ENCODE data around the gene TBCB.
"Not testable (repeated sequence)": the region's sequence is repeated elsewhere in the genome, so short reads cannot be mapped to it uniquely, and the experiment has no call there.

TBCB gene

DNA sequence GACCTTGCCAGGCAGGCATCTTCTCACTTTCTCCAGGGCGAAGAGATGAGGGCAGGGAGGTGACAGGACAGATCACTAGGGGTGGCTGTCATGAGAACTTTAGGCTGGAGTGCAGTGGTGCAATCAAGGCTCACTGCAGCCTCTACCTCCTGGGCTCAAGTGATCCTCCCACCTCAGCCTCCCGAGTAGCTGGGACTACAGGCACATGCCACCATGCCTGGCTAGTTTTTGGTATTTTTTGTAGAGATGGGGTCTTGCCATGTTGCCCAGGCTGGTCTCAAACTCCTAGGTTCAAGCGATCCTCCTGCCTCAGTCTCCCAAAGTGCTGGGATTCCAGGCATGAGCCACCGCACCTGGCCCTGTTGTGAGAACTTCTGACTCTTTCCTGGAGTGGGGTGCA is 19.6 kb downstream of the TBCB start:
- not testable (repeated sequence) for DNase-seq (ENCODE audit: extremely low read depth in 1 of 2, low read depth in 1 of 2)

- no peak for DNase-seq (ENCODE audit: extremely low read depth in 1 of 2, low read depth in 1 of 2)
Measured at GRCh38 chr19:36136964-36137686, 21.9 kb downstream of the TBCB start.

GRCh38 chr19:36139120-36139472 is 23.8 kb downstream of the TBCB start:
- DNase-seq (ENCODE audit: extremely low read depth in 1 of 2, low read depth in 1 of 2): no peak

GRCh38 chr19:36139473-36140303 is 24.4 kb downstream of the TBCB start, which contains the start of gene CAPNS1:
Gene CAPNS1, plus strand, starts transcription at chr19:36140066. Its CDS starts 946 bp downstream, at chr19:36141012.
- peak; percentile 84 to 88 for DNase-seq (ENCODE audit: extremely low read depth in 1 of 2, low read depth in 1 of 2)

DNA sequence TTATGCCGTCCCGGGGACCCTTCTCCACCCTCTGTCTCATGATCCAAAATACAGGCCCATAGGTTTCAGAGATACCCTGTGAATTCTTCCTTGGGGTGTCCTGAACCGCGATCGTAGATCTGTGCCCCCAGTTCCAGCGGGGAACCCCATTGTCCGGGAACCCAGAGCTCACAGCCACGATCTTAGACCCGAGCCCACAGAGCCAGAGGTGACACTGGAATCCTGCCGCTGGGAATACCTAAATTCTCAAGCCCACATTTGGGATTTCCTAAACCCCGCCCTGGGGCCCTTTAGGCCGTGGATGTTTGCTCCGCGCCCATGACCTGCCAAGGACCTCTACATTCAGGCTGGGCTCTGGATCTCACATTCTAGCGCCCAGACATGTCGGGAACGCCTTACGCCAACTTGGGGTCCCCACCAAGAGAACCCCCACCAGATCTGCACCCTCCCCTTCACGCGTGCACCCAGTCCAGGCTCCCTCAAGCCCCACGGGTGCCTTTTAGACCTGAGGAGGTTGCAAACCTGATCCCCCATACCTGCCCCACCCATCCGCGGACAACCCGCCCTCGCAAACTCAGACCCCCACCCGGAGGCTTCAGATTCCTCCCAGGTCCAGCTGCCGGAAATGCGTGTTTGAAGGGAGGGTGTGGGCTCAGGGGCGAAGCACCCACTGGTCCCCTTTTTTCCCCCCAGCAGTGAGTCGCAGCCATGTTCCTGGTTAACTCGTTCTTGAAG is 25.2 kb downstream of the TBCB start:
- DNase-seq (ENCODE audit: extremely low read depth in 1 of 2, low read depth in 1 of 2): peak in 1 of 2 donors; percentile 17

DNA sequence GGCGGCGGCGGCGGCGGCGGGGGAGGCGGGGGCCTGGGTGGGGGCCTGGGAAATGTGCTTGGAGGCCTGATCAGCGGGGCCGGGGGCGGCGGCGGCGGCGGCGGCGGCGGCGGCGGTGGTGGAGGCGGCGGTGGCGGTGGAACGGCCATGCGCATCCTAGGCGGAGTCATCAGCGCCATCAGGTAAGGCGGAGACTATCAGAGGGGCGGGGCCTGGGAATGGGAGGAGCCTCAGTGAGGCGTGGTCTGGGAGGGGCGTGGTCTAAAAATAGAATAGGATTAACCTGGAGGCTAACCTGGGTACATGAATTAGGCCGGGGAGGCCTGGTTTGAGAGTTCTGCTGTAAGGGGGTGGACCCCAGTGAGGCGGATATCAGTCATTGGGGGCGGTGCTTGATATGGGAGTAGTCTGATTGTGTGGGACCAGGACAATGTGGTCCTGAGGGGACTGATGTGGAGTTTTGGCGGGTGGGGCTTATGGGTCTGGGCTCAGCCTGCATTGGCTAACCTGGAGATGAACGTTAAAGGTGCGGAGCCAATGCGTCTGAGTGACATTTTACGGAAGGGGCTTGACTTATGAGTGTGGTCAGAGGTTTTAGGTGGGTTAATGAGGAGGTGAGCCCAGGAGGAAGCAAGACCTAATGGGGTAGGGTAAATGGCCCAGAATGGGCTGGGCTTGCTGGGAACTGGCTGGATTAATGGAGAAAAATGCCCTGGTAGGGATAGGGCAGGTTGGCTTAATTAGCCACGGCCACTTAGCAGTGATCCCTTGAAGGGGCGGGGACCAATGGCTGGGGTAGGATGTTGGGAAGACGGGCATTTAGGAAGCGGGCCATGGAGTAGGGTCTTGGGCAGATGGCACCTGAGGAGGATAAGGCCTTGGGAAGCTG is 26.0 kb downstream of the TBCB start:
- peak; percentile 73 to 81 for DNase-seq (ENCODE audit: extremely low read depth in 1 of 2, low read depth in 1 of 2)

DNA sequence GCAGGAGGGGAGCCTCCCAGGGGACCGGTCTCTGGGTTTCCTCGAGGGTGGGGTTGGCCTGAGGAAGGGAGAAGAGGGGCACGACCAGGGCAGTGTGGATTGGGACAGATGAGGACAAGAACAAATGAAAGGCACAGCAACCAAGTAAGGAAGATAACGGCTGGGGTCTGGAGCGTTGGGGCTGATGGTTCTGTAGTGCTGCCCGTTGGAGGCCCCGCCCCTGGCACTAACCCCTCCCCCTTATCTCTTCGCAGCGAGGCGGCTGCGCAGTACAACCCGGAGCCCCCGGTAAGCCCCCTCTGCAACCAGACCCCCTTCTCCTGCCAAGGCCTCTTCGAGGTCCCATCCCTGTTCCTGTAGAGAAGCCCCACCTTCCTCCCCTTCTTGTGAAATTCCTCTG is 26.8 kb downstream of the TBCB start:
- no peak for DNase-seq (ENCODE audit: extremely low read depth in 1 of 2, low read depth in 1 of 2)

DNA sequence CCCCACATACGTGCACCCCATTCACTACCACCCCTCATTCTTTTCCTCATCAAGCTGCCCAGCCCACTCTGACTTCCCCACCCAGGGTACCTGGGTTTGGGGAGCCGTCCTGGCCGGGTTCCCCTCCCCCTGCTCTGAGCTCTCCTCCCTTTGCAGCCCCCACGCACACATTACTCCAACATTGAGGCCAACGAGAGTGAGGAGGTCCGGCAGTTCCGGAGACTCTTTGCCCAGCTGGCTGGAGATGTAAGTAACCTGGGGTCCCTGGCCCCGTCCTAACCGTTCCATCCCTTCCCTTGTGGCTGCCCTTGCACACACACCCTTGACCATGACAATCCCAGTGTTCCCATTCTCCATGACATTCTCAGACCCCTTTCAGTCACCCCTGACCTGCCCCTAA is 27.2 kb downstream of the TBCB start:
- DNase-seq (ENCODE audit: extremely low read depth in 1 of 2, low read depth in 1 of 2): no peak

GRCh38 chr19:36144624-36145023 is 29.4 kb downstream of the TBCB start:
- DNase-seq (ENCODE audit: extremely low read depth in 1 of 2, low read depth in 1 of 2): no peak

- no peak for DNase-seq (ENCODE audit: extremely low read depth in 1 of 2, low read depth in 1 of 2)
Measured at GRCh38 chr19:36149673-36150406, 34.6 kb downstream of the TBCB start.

DNA sequence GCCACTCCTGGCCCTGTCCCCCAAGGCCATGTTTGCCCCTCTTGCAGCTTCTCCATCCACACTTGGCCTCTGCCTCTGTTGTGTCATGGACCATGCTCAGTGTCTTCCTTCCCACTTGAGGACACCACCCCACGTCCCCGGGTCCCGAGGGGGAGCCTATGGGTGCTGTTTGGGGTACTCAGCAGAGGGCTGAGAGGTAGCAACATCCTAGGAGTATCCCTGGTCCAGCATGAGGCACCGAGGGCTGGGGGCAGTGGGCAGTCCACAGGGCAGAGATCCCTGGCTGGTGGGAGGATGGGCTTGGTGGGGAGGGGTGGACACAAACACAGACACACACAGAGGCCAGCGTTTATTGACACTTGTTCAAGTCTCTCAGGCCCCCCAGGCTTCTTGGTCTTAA is 35.3 kb downstream of the TBCB start:
- DNase-seq (ENCODE audit: extremely low read depth in 1 of 2, low read depth in 1 of 2): no peak

GRCh38 chr19:36151144-36152018 is 36.1 kb downstream of the TBCB start:
- DNase-seq (ENCODE audit: extremely low read depth in 1 of 2, low read depth in 1 of 2): no peak

DNA sequence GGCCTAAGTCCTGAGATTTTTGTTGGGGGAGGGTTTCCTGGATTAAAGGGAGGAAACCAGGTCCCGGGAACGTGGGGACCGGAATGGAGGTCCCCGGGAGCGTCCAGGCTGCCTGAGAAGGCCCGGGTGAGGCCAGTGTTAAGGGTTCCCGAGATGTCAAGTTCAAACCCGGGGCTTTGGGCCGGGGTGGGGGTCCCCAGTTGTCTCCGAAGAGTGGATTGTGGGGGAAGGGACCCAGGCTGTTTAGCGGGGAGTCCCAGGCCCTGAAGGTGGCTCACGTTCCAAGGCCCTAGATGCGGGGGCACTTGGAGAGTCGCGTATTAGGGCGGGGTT is 36.7 kb downstream of the TBCB start:
- DNase-seq (ENCODE audit: extremely low read depth in 1 of 2, low read depth in 1 of 2): no peak

DNA sequence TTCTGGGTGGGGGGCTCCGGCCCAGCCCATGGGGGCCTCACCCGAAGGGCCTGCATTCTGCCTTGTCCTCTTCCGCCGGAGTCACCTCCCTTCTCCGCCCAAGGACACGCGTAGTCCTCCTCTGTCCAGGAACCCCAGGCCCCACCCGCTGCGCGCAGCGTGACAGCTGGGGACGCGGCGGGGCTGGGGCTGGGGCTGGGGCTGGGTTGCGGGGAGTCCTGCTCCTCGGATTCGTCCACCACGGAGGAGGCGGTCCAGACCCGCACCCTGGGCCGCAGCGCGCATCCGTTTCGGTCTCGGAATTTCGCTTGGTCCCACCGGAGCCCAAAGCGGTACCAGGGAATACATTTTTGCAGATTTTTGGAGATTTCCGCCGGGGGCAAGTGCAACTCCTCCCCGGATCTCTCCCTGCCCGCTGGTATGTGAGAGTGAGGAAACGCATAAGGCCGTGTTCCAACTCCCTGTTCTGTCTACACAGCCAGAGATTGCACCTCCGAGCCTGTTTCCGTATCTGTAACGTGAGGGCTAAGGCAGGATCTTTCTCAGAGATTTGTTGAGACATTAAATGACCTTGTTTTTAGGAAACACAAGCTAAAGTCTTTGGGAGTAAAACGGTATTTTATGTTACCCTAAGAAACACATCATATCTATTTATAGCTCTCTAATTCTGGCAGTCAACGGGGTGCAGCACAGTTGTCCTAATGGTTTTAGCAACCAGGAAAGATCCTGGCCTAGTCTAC is 37.3 kb downstream of the TBCB start, which contains the start of gene COX7A1:
Gene COX7A1 (minus strand): TSS at position 96 of the 740 bp plus-strand sequence. CDS start 40 bp downstream, at position 56.
- DNase-seq (ENCODE audit: extremely low read depth in 1 of 2, low read depth in 1 of 2): no peak

- no peak for DNase-seq (ENCODE audit: extremely low read depth in 1 of 2, low read depth in 1 of 2)
Measured at GRCh38 chr19:36153126-36153525, 37.9 kb downstream of the TBCB start.

GRCh38 chr19:36160821-36161596 is 45.7 kb downstream of the TBCB start:
- no peak for DNase-seq (ENCODE audit: extremely low read depth in 1 of 2, low read depth in 1 of 2)

GRCh38 chr19:36163813-36164212 is 48.5 kb downstream of the TBCB start:
- DNase-seq (ENCODE audit: extremely low read depth in 1 of 2, low read depth in 1 of 2): no peak
